HG02970 (cell line): ENCODE data around the gene RXRB.
"Not testable (repeated sequence)": the region's sequence is repeated elsewhere in the genome, so short reads cannot be mapped to it uniquely, and the experiment has no call there.

ENCODE experiments used
- ATAC-seq: cut with Tn5 transposase; IDR thresholded peaks from one replicate; pipeline ENCODE4 v1.9.1; 2021; ENCODE audit warnings: mild to moderate bottlenecking, moderate library complexity, moderate number of reproducible peaks; ENCODE audit not compliant: unreplicated experiment, low FRiP score

The RXRB gene

GRCh38 chr6:33166363-33166762 lies 34.1 kb downstream of the RXRB start:
- ATAC-seq: no peak

- no peak for ATAC-seq
These were observed 34.7 kb downstream of the RXRB start for GRCh38 chr6:33165581-33166258.

- no peak for ATAC-seq
These were observed 35.6 kb downstream of the RXRB start for GRCh38 chr6:33164665-33165373.

GRCh38 chr6:33164176-33164575 lies 36.3 kb downstream of the RXRB start:
- no peak for ATAC-seq

- ATAC-seq: no peak
These were observed 36.9 kb downstream of the RXRB start for GRCh38 chr6:33163540-33163939.

- no peak for ATAC-seq
These were observed 38.8 kb downstream of the RXRB start for GRCh38 chr6:33161354-33162331.

GRCh38 chr6:33160728-33161344 lies 39.6 kb downstream of the RXRB start:
- no peak for ATAC-seq

- ATAC-seq: no peak
These were observed 40.4 kb downstream of the RXRB start for GRCh38 chr6:33160096-33160495.

- ATAC-seq: no peak
These were observed 43.5 kb downstream of the RXRB start for GRCh38 chr6:33156964-33157363.

- ATAC-seq: no peak
These were observed 43.9 kb downstream of the RXRB start for GRCh38 chr6:33156561-33156960.

GRCh38 chr6:33154349-33154748 lies 46.1 kb downstream of the RXRB start:
- ATAC-seq: no peak

- no peak for ATAC-seq
These were observed 49.4 kb downstream of the RXRB start for GRCh38 chr6:33151050-33151449.

- not testable (repeated sequence) for ATAC-seq
These were observed 49.9 kb downstream of the RXRB start for GRCh38 chr6:33150560-33150959.

GRCh38 chr6:33147807-33148666 lies 52.4 kb downstream of the RXRB start:
- ATAC-seq: no peak

GRCh38 chr6:33144373-33144772 lies 56.1 kb downstream of the RXRB start:
- ATAC-seq: no peak
